Activated T-helper 2 cell treated with anti-CD3 and anti-CD28 coated beads, Interferon-gamma antibody, Interleukin-2, Interleukin-4, amounts not matched to agents 10 μg/mL and 5 μg/mL and 100 μg/mL, durations not matched to agents 14 hours and 24 hours and 36 hours (primary cell): ENCODE measurements around the gene MEAK7. TPM values are rescaled to one million over a fixed set of nuclear protein-coding genes. Genes with fewer than 3 reads are reported as not detected.

Experiments
- DNase-seq: peaks from one replicate; pipeline ENCODE4 v3.0.0; 2021; ENCODE audit warnings: low spot score
- H3K27ac Mint-ChIP-seq: one replicate; pipeline ENCODE4 v1.8.0; 2021; ENCODE audit warnings: mixed read lengths
- H3K27me3 Mint-ChIP-seq: one replicate; pipeline ENCODE4 v1.8.0; 2021; ENCODE audit warnings: low read depth, mixed read lengths
- H3K36me3 Mint-ChIP-seq: one replicate; pipeline ENCODE4 v1.8.0; 2021; ENCODE audit warnings: low read depth, mixed read lengths
- H3K4me1 Mint-ChIP-seq: one replicate; pipeline ENCODE4 v1.8.0; 2021; ENCODE audit warnings: low read depth, mixed read lengths
- H3K4me3 Mint-ChIP-seq: one replicate; pipeline ENCODE4 v1.8.0; 2021; ENCODE audit warnings: low read depth, mild to moderate bottlenecking, moderate library complexity, mixed read lengths
- H3K9me3 Mint-ChIP-seq: one replicate; pipeline ENCODE4 v1.8.0; 2021; ENCODE audit warnings: mixed read lengths
- intact Hi-C: fragments of 100-400 bp; cut with micrococcal nuclease; formaldehyde crosslinking; loops from one replicate; pipeline ENCODE4 v1.15.1; 2023
- total RNA-seq: library from RNA; stranded (reverse); gene quantifications from 2 replicates; pipeline ENCODE4 v1.2.3, GENCODE V29; 2022

MEAK7 gene
- total RNA-seq, 1 donor from 2014 or later, result 15.4 TPM

GRCh38 chr16:84543253-84543652, 38.8 kb upstream of the MEAK7 start:
- intact Hi-C loops, result no loop called here
- DNase-seq, result no peak
- Mint-ChIP-seq H3K4me3 (no peak overlapping the region), H3K4me1 (peaks cover 34% of the 10 kb centered on the region), H3K36me3 (peaks cover 45% of the 10 kb centered on the region), H3K9me3 (no peaks in the 10 kb centered on the region), H3K27me3 (no peaks in the 10 kb centered on the region), H3K27ac (no peak overlapping the region)

GRCh38 chr16:84541999-84542817, 37.7 kb upstream of the MEAK7 start:
- Mint-ChIP-seq H3K27me3 (no peaks in the 10 kb centered on the region), H3K4me1 (peaks cover 34% of the 10 kb centered on the region), H3K9me3 (no peaks in the 10 kb centered on the region), H3K36me3 (peaks cover 49% of the 10 kb centered on the region), H3K4me3 (no peak overlapping the region), H3K27ac (no peak overlapping the region)
- no peak for DNase-seq
- intact Hi-C loops, result no loop called here

- no peaks in the 10 kb centered on the region for H3K27me3 Mint-ChIP-seq
- H3K4me1 Mint-ChIP-seq, result peaks cover 31% of the 10 kb centered on the region
- no peak overlapping the region for H3K4me3 Mint-ChIP-seq
- H3K9me3 Mint-ChIP-seq, result no peaks in the 10 kb centered on the region
- intact Hi-C loops, result no loop called here
- peaks cover 50% of the 10 kb centered on the region for H3K36me3 Mint-ChIP-seq
- no peak overlapping the region for H3K27ac Mint-ChIP-seq
- no peak for DNase-seq
Measured at GRCh38 chr16:84540194-84540593, 35.7 kb upstream of the MEAK7 start.

GRCh38 chr16:84538222-84538840, 33.9 kb upstream of the MEAK7 start:
- Mint-ChIP-seq H3K4me1 (peaks cover 21% of the 10 kb centered on the region), H3K27ac (no peak overlapping the region)

GRCh38 chr16:84537491-84538151, 33.2 kb upstream of the MEAK7 start:
- H3K27me3 Mint-ChIP-seq, result no peaks in the 10 kb centered on the region

More at GRCh38 chr16:84538222-84538840, 33.9 kb upstream of the MEAK7 start:
- Mint-ChIP-seq H3K9me3 (no peaks in the 10 kb centered on the region), H3K4me3 (no peak overlapping the region), H3K27me3 (no peaks in the 10 kb centered on the region), H3K36me3 (peaks cover 43% of the 10 kb centered on the region)
- no peak for DNase-seq
- intact Hi-C loops, result no loop called here

GRCh38 chr16:84535851-84536250, 31.4 kb upstream of the MEAK7 start:
- intact Hi-C loops, result no loop called here
- DNase-seq, result no peak
- Mint-ChIP-seq H3K4me1 (peaks cover 25% of the 10 kb centered on the region), H3K9me3 (no peaks in the 10 kb centered on the region), H3K27ac (no peak overlapping the region), H3K36me3 (peaks cover 61% of the 10 kb centered on the region), H3K27me3 (no peaks in the 10 kb centered on the region), H3K4me3 (no peak overlapping the region)

More at GRCh38 chr16:84537491-84538151, 33.2 kb upstream of the MEAK7 start:
- H3K9me3 Mint-ChIP-seq, result no peaks in the 10 kb centered on the region
- peaks cover 23% of the 10 kb centered on the region for H3K4me1 Mint-ChIP-seq
- no peak overlapping the region for H3K27ac Mint-ChIP-seq
- H3K4me3 Mint-ChIP-seq, result no peak overlapping the region
- DNase-seq, result no peak
- peaks cover 46% of the 10 kb centered on the region for H3K36me3 Mint-ChIP-seq
- intact Hi-C loops, result no loop called here

- Mint-ChIP-seq H3K27ac (no peak overlapping the region), H3K4me1 (peaks cover 26% of the 10 kb centered on the region), H3K4me3 (no peak overlapping the region), H3K27me3 (no peaks in the 10 kb centered on the region), H3K9me3 (peaks cover 4% of the 10 kb centered on the region), H3K36me3 (peaks cover 65% of the 10 kb centered on the region)
- intact Hi-C loops, result no loop called here
- DNase-seq, result no peak
Measured at GRCh38 chr16:84535408-84535807, 30.9 kb upstream of the MEAK7 start.

- DNase-seq, result no peak
- no peaks in the 10 kb centered on the region for H3K27me3 Mint-ChIP-seq
- intact Hi-C loops, result no loop called here
- no peak overlapping the region for H3K27ac Mint-ChIP-seq
- peaks cover 69% of the 10 kb centered on the region for H3K36me3 Mint-ChIP-seq
- peaks cover 27% of the 10 kb centered on the region for H3K4me1 Mint-ChIP-seq
- H3K4me3 Mint-ChIP-seq, result no peak overlapping the region
- H3K9me3 Mint-ChIP-seq, result peaks cover 7% of the 10 kb centered on the region
Measured at GRCh38 chr16:84534815-84535214, 30.4 kb upstream of the MEAK7 start.

- H3K9me3 Mint-ChIP-seq, result peaks cover 14% of the 10 kb centered on the region
- H3K27ac Mint-ChIP-seq, result no peak overlapping the region
- peaks cover 30% of the 10 kb centered on the region for H3K4me1 Mint-ChIP-seq
- no peak for DNase-seq
- intact Hi-C loops, result no loop called here
- no peaks in the 10 kb centered on the region for H3K27me3 Mint-ChIP-seq
- no peak overlapping the region for H3K4me3 Mint-ChIP-seq
- peaks cover 69% of the 10 kb centered on the region for H3K36me3 Mint-ChIP-seq
Measured at GRCh38 chr16:84532855-84533486, 28.5 kb upstream of the MEAK7 start.

- peaks cover 67% of the 10 kb centered on the region for H3K36me3 Mint-ChIP-seq
- no peak overlapping the region for H3K4me3 Mint-ChIP-seq
- no peak for DNase-seq
- H3K27me3 Mint-ChIP-seq, result no peaks in the 10 kb centered on the region
- H3K27ac Mint-ChIP-seq, result no peak overlapping the region
- peaks cover 14% of the 10 kb centered on the region for H3K9me3 Mint-ChIP-seq
- H3K4me1 Mint-ChIP-seq, result peaks cover 28% of the 10 kb centered on the region
- intact Hi-C loops, result no loop called here
Measured at GRCh38 chr16:84532291-84532724, 27.8 kb upstream of the MEAK7 start.

GRCh38 chr16:84531671-84532111, 27.2 kb upstream of the MEAK7 start:
- Mint-ChIP-seq H3K4me1 (peaks cover 29% of the 10 kb centered on the region), H3K36me3 (peaks cover 69% of the 10 kb centered on the region)

GRCh38 chr16:84530590-84530989, 26.1 kb upstream of the MEAK7 start:
- no peak overlapping the region for H3K4me3 Mint-ChIP-seq
- peaks cover 14% of the 10 kb centered on the region for H3K9me3 Mint-ChIP-seq
- no peak overlapping the region for H3K27ac Mint-ChIP-seq
- no peak for DNase-seq
- H3K36me3 Mint-ChIP-seq, result peaks cover 64% of the 10 kb centered on the region
- intact Hi-C loops, result no loop called here
- no peaks in the 10 kb centered on the region for H3K27me3 Mint-ChIP-seq
- H3K4me1 Mint-ChIP-seq, result peaks cover 26% of the 10 kb centered on the region

More at GRCh38 chr16:84531671-84532111, 27.2 kb upstream of the MEAK7 start:
- H3K27me3 Mint-ChIP-seq, result no peaks in the 10 kb centered on the region
- H3K27ac Mint-ChIP-seq, result no peak overlapping the region
- H3K9me3 Mint-ChIP-seq, result peaks cover 14% of the 10 kb centered on the region
- no peak overlapping the region for H3K4me3 Mint-ChIP-seq
- DNase-seq, result no peak
- intact Hi-C loops, result no loop called here
